ENCODE results near the gene PFDN2.

- TF ChIP-seq CTCF (conservative IDR thresholded peaks at IDR 0.05) (no peak), ZFX (IDR thresholded peaks at IDR 0.05) (no peak)
Observed at GRCh38 chr1:161162052-161162451, 44.2 kb upstream of the PFDN2 start.

Measured in C4-2B (cell line).